Heart left ventricle (tissue), 13 donors: ENCODE data around the gene PAGE1.

Experiments used
- POLR2A ChIP-seq, 2 donors: fragments of 450-650 bp; IDR thresholded peaks; one replicate each; pipeline ENCODE4 v1.6.1; 2017; ENCODE audit warnings: antibody characterized with exemption in 2 of 2, mild to moderate bottlenecking in 2 of 2, moderate library complexity in 2 of 2
- TF ChIP-seq, protein P1 (sequence below), 12 donors: fragments of 200-600 bp; sonication (generic) in 4 of 12; IDR thresholded peaks; one replicate each; pipeline versions ENCODE4 v1.5.0 to v1.8.0; 2018 to 2022; ENCODE audit warnings: antibody characterized with exemption in 12 of 12, mild to moderate bottlenecking in 5 of 12
- donor health status: ischemic (EF 13 %, LVEDD 7.1; RV severe dilation, severe dysfunction).
- donor health status: DM: no; HTN: yes; CAD: no.
- donor health status: DM: no; HTN: no; CAD: no.
- donor health status: ischemic (EF 25% LVEDD 6.9; RV normal size, moderate dysfunction).
- donor health status: ischemic (EF 25% LVEDD 5.7; RV mildly dilated, moderate dysfunction).
- donor health status: ischemic (EF 35%, LVEDD 5.7; RV mildly dilated, moderate dysfunction).
- donor health status: nonischemic (EF 11% LVEDD 7.7; RV severe dilation, severe dysfunction).
- donor health status: DM: yes; HTN: yes; CAD: no.
- donor health status: PGD.
- donor health status: ischemic (EF 29% LVEDD 5.4; RV normal size, mild dysfunction).
- donor health status: nonischemic (EF 23%, LVEDD 6.1; RV moderate dilation, normal function).

DNA sequence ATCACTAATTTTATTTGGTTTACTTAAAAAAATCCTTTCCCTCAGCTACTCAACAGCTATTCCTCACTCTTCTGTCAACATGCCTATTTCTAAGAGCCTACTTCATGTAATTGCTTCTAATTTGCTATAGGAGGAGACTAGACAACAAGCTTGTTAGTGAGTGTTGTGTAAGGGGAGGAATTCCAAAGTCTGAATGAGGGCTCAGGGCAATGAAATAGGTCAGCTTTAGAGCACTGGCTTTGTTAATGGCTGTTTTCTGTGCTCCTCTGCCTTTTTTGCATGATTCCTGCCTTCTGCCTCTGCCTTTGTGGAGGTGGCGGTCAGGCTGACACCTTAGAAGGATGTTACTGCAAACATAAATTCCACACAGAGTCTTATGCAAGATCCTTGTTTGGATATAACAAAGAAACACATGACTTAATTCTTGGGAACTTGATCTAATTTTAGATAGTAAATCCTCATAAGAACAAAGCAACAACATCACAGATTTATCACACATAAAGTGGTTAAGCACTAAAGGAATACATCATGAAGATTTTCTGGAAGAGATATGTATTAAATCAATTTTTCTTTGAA is 15.0 kb upstream of the PAGE1 start:
- TF ChIP-seq POLR2A (IDR thresholded peaks at IDR 0.05): no peak
- TF ChIP-seq, protein P1, sequence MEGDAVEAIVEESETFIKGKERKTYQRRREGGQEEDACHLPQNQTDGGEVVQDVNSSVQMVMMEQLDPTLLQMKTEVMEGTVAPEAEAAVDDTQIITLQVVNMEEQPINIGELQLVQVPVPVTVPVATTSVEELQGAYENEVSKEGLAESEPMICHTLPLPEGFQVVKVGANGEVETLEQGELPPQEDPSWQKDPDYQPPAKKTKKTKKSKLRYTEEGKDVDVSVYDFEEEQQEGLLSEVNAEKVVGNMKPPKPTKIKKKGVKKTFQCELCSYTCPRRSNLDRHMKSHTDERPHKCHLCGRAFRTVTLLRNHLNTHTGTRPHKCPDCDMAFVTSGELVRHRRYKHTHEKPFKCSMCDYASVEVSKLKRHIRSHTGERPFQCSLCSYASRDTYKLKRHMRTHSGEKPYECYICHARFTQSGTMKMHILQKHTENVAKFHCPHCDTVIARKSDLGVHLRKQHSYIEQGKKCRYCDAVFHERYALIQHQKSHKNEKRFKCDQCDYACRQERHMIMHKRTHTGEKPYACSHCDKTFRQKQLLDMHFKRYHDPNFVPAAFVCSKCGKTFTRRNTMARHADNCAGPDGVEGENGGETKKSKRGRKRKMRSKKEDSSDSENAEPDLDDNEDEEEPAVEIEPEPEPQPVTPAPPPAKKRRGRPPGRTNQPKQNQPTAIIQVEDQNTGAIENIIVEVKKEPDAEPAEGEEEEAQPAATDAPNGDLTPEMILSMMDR (IDR thresholded peaks at IDR 0.05): no peak
